GM21825 (cell line): ENCODE results near the gene ADAM33.

Experiments
- ATAC-seq: cut with Tn5 transposase; IDR thresholded peaks from one replicate; pipeline ENCODE4 v1.9.1; 2021; ENCODE audit warnings: mild to moderate bottlenecking, moderate library complexity; ENCODE audit not compliant: unreplicated experiment

Gene ADAM33

GRCh38 chr20:3707508-3707899 lies 25.7 kb upstream of the ADAM33 start:
- no peak for ATAC-seq

DNA sequence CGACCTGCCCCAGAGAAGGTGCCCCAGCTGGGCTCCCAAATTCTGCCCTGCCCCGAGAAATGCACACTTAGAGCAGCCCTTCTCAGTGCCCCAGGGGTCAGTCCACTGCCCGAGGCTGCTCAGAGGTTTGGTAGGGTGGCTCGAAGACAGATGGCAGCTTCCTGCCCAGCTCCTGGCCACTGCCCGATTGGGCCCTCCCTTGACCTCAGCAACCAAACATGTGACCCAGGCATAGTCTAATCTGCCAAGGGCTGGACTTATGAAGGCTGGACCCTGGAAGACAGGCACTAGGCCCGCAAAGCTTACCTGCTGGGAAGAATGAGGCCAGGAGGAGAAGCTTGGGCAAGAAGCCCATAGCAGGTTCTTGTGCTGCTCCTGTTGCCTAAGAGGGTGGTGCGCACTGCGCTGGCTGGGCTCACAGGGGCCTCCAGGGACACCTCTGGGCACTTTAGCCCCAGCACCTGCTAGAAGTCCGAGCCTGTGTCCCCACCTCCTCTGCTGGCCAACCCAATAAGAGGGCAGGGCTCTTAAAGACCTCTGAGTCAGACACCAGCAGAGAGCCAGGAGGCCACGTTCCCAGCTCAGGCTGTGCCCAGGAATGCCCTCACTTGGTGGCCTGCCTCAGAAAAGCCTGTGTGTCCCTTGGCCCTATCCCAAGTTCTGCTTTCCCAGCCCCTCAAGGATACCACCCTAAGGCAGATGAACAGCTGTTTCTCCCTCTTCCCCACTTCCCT lies 25.1 kb upstream of the ADAM33 start:
- ATAC-seq = no peak

- ATAC-seq = no peak
Measured at GRCh38 chr20:3705970-3706739, 24.3 kb upstream of the ADAM33 start.

DNA sequence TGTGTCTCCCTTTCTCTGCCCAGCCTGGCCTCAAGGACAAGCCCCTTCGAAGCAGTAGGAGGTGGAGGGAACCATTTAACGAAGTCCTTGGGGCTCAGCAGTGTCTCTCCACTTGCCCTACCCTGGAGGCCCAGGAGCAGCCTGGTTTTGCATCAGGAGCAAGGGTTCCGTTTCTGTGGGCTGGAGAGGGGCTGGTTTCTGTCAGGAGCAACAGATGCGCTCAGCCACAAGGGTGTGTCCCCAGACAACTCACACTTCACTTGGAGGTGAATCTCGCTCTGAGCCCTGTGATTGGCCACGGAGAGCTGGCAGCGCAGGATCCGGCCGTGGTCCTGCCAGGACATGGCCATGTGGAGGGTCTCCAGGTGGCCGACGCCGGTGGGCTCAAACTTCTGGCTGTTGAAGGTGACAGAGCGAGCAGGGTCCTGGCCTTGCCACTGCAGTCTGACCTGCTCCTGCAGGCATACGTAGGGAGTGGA lies 23.7 kb upstream of the ADAM33 start:
- ATAC-seq = no peak

GRCh38 chr20:3704087-3704486 lies 22.3 kb upstream of the ADAM33 start:
- ATAC-seq = no peak

DNA sequence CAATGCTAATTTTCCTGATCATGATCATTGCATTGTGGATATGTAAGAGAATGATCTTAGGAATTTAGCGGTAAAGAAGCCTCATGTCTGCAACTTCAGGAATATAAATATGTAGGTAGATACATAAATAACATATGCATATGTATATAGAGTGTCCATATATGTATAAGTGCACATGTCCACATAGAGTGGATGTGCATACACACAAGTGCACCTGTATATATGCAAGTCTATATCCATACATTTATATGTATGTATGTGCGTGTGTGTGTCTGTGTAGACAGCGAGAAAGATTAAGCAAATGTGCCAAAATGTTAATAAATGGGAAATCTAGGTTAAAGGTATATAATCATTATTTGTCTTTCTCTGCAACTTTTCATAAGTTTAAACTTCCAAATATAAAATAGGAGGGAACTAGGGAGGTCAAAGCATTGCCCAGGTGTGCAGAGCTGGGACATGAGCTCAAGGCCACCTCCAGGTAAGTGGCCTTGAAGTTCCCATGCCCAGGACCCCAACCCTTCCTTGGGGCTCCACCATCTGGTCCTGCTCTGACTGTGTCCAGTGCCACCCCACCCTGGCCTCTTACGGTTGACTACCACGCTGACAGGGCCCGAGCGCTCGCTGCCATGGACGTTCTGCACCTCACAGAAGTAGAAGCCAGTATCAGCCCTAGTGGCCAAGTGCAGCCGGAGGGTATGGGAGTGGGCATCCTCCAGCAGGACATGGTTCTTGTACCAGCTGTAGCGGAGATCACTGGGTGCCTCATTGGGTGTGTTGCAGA lies 21.0 kb upstream of the ADAM33 start:
- ATAC-seq = no peak

GRCh38 chr20:3701061-3701998 lies 19.5 kb upstream of the ADAM33 start:
- ATAC-seq = no peak

DNA sequence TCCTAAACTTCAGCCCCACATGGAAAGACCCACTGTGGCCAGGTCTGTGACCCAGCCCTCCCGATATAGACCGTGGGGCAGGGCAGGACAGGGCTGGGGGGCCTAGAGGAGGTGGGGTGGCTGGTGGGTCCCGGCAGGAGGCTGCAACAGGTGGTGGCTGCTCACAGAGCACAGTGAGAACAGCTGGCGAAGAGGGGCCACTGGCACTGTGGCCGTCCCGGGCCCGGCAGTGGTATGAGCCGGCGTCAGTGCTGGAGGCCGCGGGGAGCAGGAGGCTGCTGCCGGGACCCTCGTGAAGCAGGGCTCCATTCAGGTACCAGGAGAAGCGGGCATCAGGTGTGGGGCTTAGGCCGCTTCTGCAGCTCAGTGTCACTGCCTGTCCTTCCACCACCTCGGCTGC lies 17.2 kb upstream of the ADAM33 start:
- no peak for ATAC-seq

DNA sequence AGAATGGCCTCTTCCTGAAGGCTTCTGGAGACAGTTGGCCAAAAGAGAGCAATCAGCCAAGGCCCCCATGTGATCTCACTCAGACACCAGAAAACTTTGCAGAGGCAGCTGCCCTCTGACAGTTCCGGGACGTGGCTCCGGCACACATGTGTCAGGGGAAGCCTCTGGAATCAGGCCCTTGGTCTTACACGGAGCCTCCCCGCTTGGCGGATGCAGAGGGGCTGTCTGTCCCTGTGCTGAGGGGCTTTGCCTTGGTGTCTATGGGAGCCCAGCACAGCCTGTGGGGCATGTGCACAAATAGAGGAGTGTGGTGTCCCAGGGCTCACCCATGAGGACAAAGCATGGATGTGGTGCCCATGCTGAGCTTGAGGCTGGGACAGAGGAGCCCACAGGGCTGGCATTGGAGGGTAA lies 16.8 kb upstream of the ADAM33 start:
- no peak for ATAC-seq

GRCh38 chr20:3697588-3698305 lies 15.9 kb upstream of the ADAM33 start:
- no peak for ATAC-seq

DNA sequence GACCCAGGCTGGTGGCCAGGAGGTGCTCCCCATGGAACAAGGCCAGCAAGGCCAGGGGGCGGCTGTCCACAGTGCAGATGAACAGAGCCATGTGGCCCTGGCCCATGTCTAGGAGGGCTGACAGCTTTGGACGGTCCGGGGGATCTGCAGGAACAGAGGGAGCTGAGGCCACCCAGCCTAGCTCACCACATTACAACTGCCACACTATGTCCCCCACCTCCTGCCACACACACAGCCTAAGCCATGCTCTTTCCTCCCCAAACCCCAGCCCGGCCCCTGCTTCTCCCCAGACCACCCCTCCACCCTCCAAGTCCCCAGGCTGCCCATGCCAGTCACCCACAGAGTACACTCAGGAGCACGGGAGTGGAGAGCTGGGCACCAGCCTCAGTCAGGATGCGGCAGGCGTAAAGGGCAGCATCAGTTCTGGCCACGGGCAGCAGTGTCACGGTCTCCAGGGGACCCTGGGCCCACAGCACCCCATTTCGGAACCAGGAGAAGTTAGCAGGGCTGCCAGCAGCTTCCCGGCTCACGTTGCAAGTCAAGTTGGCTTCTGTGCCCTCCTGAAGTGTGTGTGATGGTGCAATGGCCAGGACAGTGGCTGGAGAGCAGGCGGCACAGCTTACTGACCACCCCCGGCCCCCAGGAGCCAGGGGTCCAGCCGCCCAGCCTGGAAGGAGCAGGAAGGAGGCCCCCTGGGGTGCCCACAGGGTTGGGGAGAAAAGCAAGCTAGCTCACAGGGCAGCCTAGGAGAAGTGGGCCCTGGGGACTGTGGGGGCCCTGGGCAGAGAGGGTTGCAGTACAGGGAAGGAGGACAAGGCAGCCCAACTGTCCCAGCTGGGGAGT lies 15.2 kb upstream of the ADAM33 start:
- no peak for ATAC-seq

GRCh38 chr20:3696200-3696599 lies 14.4 kb upstream of the ADAM33 start:
- ATAC-seq = no peak

DNA sequence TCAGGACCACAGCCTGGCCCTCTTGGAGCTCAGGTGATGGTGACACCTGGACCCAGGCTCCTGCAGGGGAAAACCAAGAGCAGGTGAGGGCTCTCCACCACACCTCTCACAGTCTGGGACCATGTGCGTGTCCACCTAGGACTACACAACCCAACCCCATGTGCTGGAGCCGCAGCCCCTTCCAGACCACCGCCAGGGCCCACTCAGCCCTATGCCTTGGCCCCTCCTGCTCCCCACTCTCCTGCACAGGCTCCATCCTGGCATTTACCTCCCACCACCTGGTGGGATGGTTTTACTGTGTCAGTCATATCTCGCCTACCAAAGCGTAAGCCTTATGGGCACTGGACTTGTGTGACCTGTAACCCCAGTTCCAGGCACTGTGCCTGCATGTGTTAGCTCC lies 13.1 kb upstream of the ADAM33 start:
- ATAC-seq = no peak

GRCh38 chr20:3693376-3693775 lies 11.6 kb upstream of the ADAM33 start:
- no peak for ATAC-seq

DNA sequence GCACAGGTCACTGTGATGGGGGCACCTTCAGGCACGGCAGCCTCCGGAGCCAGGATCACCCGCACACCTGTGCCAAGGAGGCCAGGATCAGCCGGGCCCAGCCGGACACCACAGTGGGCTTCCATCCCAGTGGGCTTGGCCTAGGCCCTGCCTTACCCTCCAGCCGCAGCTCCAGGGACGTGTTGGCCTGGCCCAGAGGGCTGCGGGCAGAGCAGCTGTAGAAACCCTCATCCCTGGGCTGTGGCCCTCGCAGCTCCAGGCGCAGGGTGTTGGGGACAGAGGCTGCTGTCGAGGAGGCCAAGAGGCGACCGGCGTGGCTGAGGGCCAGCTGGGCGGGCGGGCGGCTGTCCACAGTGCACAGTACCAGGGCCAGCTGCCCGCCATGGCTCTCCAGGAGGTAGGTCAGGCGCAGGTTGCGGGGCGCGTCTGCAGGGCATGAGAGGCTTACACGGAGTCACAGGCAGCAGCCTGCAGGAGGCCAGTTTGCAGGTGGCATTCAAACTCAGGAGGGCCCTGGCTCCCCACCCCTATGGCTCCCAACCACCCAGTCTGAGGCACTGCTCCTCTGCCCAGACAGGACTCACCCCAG lies 11.0 kb upstream of the ADAM33 start:
- no peak for ATAC-seq

GRCh38 chr20:3691897-3692296 lies 10.1 kb upstream of the ADAM33 start:
- ATAC-seq = no peak

DNA sequence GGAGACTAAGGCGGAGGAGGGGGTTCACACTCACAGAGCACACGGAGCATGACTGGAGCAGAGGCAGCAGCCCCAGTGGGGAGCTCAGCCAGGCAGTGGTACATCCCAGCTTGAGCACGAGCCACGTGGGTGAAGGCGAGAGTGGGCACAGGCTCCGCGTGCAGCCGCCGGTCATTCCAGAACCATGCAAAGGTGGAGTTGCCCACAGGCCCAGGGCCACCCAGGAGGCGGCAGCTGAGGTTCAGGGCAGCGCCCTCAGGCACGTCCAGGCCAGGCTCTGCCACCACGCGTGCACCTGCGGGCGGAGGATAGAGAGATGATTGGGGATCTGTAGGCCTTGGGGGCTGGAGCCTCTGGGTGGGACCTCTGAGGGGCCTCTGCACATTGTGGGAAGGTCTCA lies 9.5 kb upstream of the ADAM33 start:
- no peak for ATAC-seq

GRCh38 chr20:3690413-3690812 lies 8.6 kb upstream of the ADAM33 start:
- no peak for ATAC-seq

DNA sequence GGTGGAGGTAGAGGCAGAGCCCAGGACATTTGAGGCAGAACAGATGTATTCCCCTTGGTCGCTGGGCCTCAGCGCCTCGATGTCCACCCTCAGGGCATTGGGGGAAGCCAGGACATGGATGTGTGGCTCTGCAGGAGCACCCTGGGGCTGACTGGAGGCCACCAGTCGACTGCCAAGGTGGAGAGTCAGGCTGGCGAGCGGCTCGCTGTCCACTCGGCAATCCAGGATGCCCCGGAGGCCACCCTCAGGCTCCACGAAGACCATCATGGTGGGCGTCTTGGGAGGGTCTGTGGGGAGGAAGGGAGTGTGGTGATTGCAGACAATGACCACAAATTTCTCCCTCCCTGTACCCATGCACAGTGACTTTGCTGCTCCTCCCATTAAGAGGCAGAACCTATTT lies 8.2 kb upstream of the ADAM33 start:
- no peak for ATAC-seq
